PC-9 (cell line): Measurements from ENCODE around the gene PCDH9. TPM values are rescaled to one million over a fixed set of nuclear protein-coding genes. Genes with fewer than 3 reads are reported as not detected.

Experiments
- BruUV-seq: library from RNA; stranded (reverse); fragments of 400-500 nt; replicated peaks from 2 replicates; lab custom pipeline; 2021; lab: Mats Ljungman, UMichigan
- CTCF ChIA-PET: fragments of 300-600 bp; sonication (Branson Sonifier 250); formaldehyde crosslinking; loops from one replicate; lab custom pipeline; 2022; ENCODE audit warnings: antibody characterized with exemption; lab: Charles Lee
- POLR2A ChIA-PET: fragments of 300-600 bp; sonication (Branson Sonifier 250); formaldehyde crosslinking; loops from one replicate; lab custom pipeline; 2022; ENCODE audit warnings: antibody characterized with exemption; ENCODE audit not compliant: unreplicated experiment; lab: Charles Lee
- DNase-seq, 2 experiments: peaks; one replicate each; pipeline versions ENCODE4 v3.0.0 to v3.0.0-alpha.2; 2015 to 2022; ENCODE audit warnings: mixed read lengths in 1 of 2
- H2AFZ ChIP-seq: fragments of 200-600 bp; sonication (generic); 2 replicates; pipeline ENCODE4 v1.8.1; 2017; ENCODE audit warnings: antibody characterized with exemption
- H3F3A ChIP-seq: fragments of 200-600 bp; sonication (generic); 2 replicates; pipeline ENCODE4 v1.8.1; 2017; ENCODE audit warnings: antibody characterized with exemption, mild to moderate bottlenecking, low read depth; ENCODE audit not compliant: insufficient read depth
- H3K27ac ChIP-seq: fragments of 200-600 bp; sonication (generic); 2 replicates; pipeline ENCODE4 v1.6.1; 2016; ENCODE audit warnings: mixed run types
- H3K27me3 ChIP-seq: fragments of 200-600 bp; sonication (generic); 2 replicates; pipeline ENCODE4 v1.6.1; 2016; ENCODE audit warnings: low read depth, mixed run types; ENCODE audit not compliant: insufficient read depth
- H3K36me3 ChIP-seq: fragments of 200-600 bp; sonication (generic); 2 replicates; pipeline ENCODE4 v1.6.1; 2016; ENCODE audit warnings: low read depth, mixed run types
- H3K4me1 ChIP-seq: fragments of 200-600 bp; sonication (generic); replicated peaks from 2 replicates; pipeline ENCODE4 v1.6.1; 2016; ENCODE audit warnings: mixed run types; ENCODE audit not compliant: insufficient read depth
- H3K4me2 ChIP-seq: fragments of 200-600 bp; sonication (generic); 2 replicates; pipeline ENCODE4 v1.6.1; 2017; ENCODE audit warnings: mixed run types
- H3K4me3 ChIP-seq: fragments of 200-600 bp; sonication (generic); 2 replicates; pipeline ENCODE4 v1.6.1; 2016; ENCODE audit warnings: mixed run types
- H3K79me2 ChIP-seq: fragments of 200-600 bp; sonication (generic); 2 replicates; pipeline ENCODE4 v1.6.1; 2017; ENCODE audit warnings: low read depth, mixed run types
- H3K9me2 ChIP-seq: fragments of 200-600 bp; sonication (generic); 2 replicates; pipeline ENCODE4 v1.8.1; 2017; ENCODE audit warnings: mild to moderate bottlenecking; ENCODE audit not compliant: insufficient read depth
- H3K9me3 ChIP-seq: fragments of 200-600 bp; sonication (generic); 2 replicates; pipeline ENCODE4 v1.8.1; 2016; ENCODE audit warnings: low read depth; ENCODE audit not compliant: insufficient read depth
- H4K20me1 ChIP-seq: fragments of 200-600 bp; sonication (generic); 2 replicates; pipeline ENCODE4 v1.8.1; 2017; ENCODE audit not compliant: insufficient read depth
- CTCF ChIP-seq: fragments of 200-600 bp; sonication (generic); conservative IDR thresholded peaks from 2 replicates; pipeline ENCODE4 v1.6.1; 2017; ENCODE audit warnings: mixed run types, antibody characterized with exemption, mild to moderate bottlenecking, moderate library complexity
- EZH2 ChIP-seq: fragments of 200-600 bp; sonication (generic); IDR thresholded peaks from 2 replicates; pipeline ENCODE4 v1.8.0; 2017; ENCODE audit warnings: antibody characterized with exemption, low read depth
- intact Hi-C: fragments of 100-400 bp; cut with micrococcal nuclease; formaldehyde crosslinking; loops from one replicate; pipeline ENCODE4 v1.10.0; 2022; ENCODE audit not compliant: unreplicated experiment
- total RNA-seq: library from RNA; stranded (reverse); gene quantifications from 2 replicates; pipeline ENCODE4 v1.2.3, GENCODE V29; 2021

The PCDH9 gene
- total RNA-seq, 1 experiment from 2014 or later = 0.37 TPM

GRCh38 chr13:66313413-66313812 lies 916.7 kb downstream of the PCDH9 start:
- BruUV-seq = no TSS peak
- TF ChIP-seq CTCF (no peak), EZH2 (no peak)
- ChIA-PET CTCF (no interaction called here), POLR2A (no interaction called here)
- Histone ChIP-seq H3F3A (no peaks in the 10 kb centered on the region), H3K27me3 (no peaks in the 10 kb centered on the region), H4K20me1 (no peaks in the 10 kb centered on the region), H3K9me2 (no peaks in the 10 kb centered on the region), H3K36me3 (no peaks in the 10 kb centered on the region), H3K4me2 (no peak overlapping the region), H3K4me1 (no peaks in the 10 kb centered on the region), H3K9me3 (no peaks in the 10 kb centered on the region), H3K27ac (no peak overlapping the region), H3K4me3 (no peak overlapping the region), H2AFZ (no peak overlapping the region), H3K79me2 (no peaks in the 10 kb centered on the region)
- intact Hi-C loops = no loop called here
- no peak for DNase-seq

GRCh38 chr13:66312312-66313087 lies 917.6 kb downstream of the PCDH9 start:
- Histone ChIP-seq H3K36me3 (no peaks in the 10 kb centered on the region), H3K79me2 (no peaks in the 10 kb centered on the region), H4K20me1 (no peaks in the 10 kb centered on the region), H2AFZ (no peak overlapping the region), H3K27me3 (no peaks in the 10 kb centered on the region), H3K27ac (no peak overlapping the region), H3K4me2 (no peak overlapping the region), H3F3A (no peaks in the 10 kb centered on the region), H3K9me3 (no peaks in the 10 kb centered on the region), H3K4me1 (no peaks in the 10 kb centered on the region), H3K4me3 (no peak overlapping the region), H3K9me2 (no peaks in the 10 kb centered on the region)
- intact Hi-C loops = no loop called here
- POLR2A ChIA-PET = no interaction called here
- CTCF ChIA-PET = no interaction called here
- BruUV-seq = no TSS peak
- DNase-seq = peak in 1 of 2 experiments; percentile 1
- no peak for TF ChIP-seq EZH2
- no peak for TF ChIP-seq CTCF

GRCh38 chr13:66305961-66306617 lies 924.0 kb downstream of the PCDH9 start:
- no peak for DNase-seq
- Histone ChIP-seq H3F3A (no peaks in the 10 kb centered on the region), H3K9me3 (no peaks in the 10 kb centered on the region), H3K36me3 (no peaks in the 10 kb centered on the region), H3K4me2 (no peak overlapping the region), H4K20me1 (no peaks in the 10 kb centered on the region), H3K27me3 (no peaks in the 10 kb centered on the region), H3K4me1 (no peaks in the 10 kb centered on the region), H3K27ac (no peak overlapping the region), H3K9me2 (no peaks in the 10 kb centered on the region), H3K79me2 (no peaks in the 10 kb centered on the region), H2AFZ (no peak overlapping the region), H3K4me3 (no peak overlapping the region)
- intact Hi-C loops = no loop called here
- CTCF ChIA-PET = no interaction called here
- POLR2A ChIA-PET = no interaction called here
- TF ChIP-seq EZH2 (no peak), CTCF (no peak)
- no TSS peak for BruUV-seq
